HEK293 (cell line): Measurements from ENCODE around the gene SLC22A12.

Source experiments
- CTCF ChIA-PET: fragments of 350-600 bp; formaldehyde crosslinking; extraction: SDS; loops from one replicate; lab custom pipeline; 2021; ENCODE audit warnings: antibody characterized with exemption; lab: Yijun Ruan, JAX
- POLR2A ChIA-PET: fragments of 300-600 bp; formaldehyde crosslinking; extraction: SDS; loops from one replicate; lab custom pipeline; 2020; ENCODE audit warnings: antibody characterized with exemption, inconsistent platforms; lab: Yijun Ruan, JAX
- H3K27ac ChIP-seq: fragments of 200-500 bp; sonication (Bioruptor generic); 2 replicates; pipeline ENCODE4 v1.5.1; 2014; ENCODE audit warnings: low read depth, low read length, control low read depth, inconsistent platforms; ENCODE audit errors: extremely low read depth
- H3K36me3 ChIP-seq, 2 experiments: fragments of 200-500 bp in 1 of 2; sonication (Bioruptor generic) in 1 of 2; 1 replicate in 1 of 2; 2 replicates in 1 of 2; pipeline ENCODE4 v1.5.1; 2014 to 2017; ENCODE audit warnings: inconsistent platforms in 2 of 2, low read length in 2 of 2; ENCODE audit not compliant: control insufficient read depth in 2 of 2, insufficient read depth in 1 of 2
- H3K4me1 ChIP-seq: fragments of 200-500 bp; sonication (Bioruptor generic); 2 replicates; pipeline ENCODE4 v1.5.1; 2014; ENCODE audit warnings: mild to moderate bottlenecking, low read length, inconsistent platforms; ENCODE audit not compliant: control insufficient read depth, insufficient read depth
- H3K4me3 ChIP-seq: 2 replicates; pipeline ENCODE4 v1.5.1; 2011; ENCODE audit warnings: low read depth, mild to moderate bottlenecking, control low read depth, low read length, moderate library complexity
- H3K9me3 ChIP-seq: fragments of 200-500 bp; sonication (Bioruptor generic); 2 replicates; pipeline ENCODE4 v1.5.1; 2014; ENCODE audit warnings: low read depth, low read length, inconsistent platforms; ENCODE audit not compliant: control insufficient read depth, insufficient read depth
- EGR2 ChIP-seq: fragments of 450-650 bp; formaldehyde crosslinking; IDR thresholded peaks from 2 replicates; pipeline ENCODE4 v1.5.1; 2016; ENCODE audit warnings: low read depth, missing biosample characterization, missing genetic modification characterization
- RBAK ChIP-seq: fragments of 450-650 bp; formaldehyde crosslinking; IDR thresholded peaks from 2 replicates; pipeline ENCODE4 v1.5.1; 2016; ENCODE audit warnings: missing biosample characterization, missing genetic modification characterization
- ZBTB10 ChIP-seq: fragments of 450-650 bp; formaldehyde crosslinking; IDR thresholded peaks from 2 replicates; pipeline ENCODE4 v1.5.1; 2016; ENCODE audit warnings: missing biosample characterization, missing genetic modification characterization
- ZBTB17 ChIP-seq: fragments of 450-650 bp; formaldehyde crosslinking; IDR thresholded peaks from 2 replicates; pipeline ENCODE4 v1.5.1; 2016; ENCODE audit warnings: missing biosample characterization, missing genetic modification characterization
- ZBTB49 ChIP-seq: fragments of 450-650 bp; formaldehyde crosslinking; IDR thresholded peaks from 2 replicates; pipeline ENCODE4 v1.5.1; 2016; ENCODE audit warnings: missing biosample characterization, missing genetic modification characterization, low read depth
- ZFHX2 ChIP-seq: fragments of 450-650 bp; formaldehyde crosslinking; conservative IDR thresholded peaks from 2 replicates; pipeline ENCODE4 v1.5.1; 2016; ENCODE audit warnings: missing biosample characterization, missing genetic modification characterization
- ZNF10 ChIP-seq: fragments of 450-650 bp; formaldehyde crosslinking; IDR thresholded peaks from 2 replicates; pipeline ENCODE4 v1.5.1; 2017; ENCODE audit warnings: missing biosample characterization, missing genetic modification characterization
- ZNF148 ChIP-seq: fragments of 450-650 bp; formaldehyde crosslinking; IDR thresholded peaks from 2 replicates; pipeline ENCODE4 v1.5.0; 2017; ENCODE audit warnings: missing biosample characterization, missing genetic modification characterization, borderline replicate concordance
- ZNF280C ChIP-seq: fragments of 450-650 bp; formaldehyde crosslinking; IDR thresholded peaks from 2 replicates; pipeline ENCODE4 v1.5.1; 2016; ENCODE audit warnings: missing biosample characterization, missing genetic modification characterization
- ZNF354C ChIP-seq: fragments of 450-650 bp; formaldehyde crosslinking; IDR thresholded peaks from 2 replicates; pipeline ENCODE4 v1.5.1; 2016; ENCODE audit warnings: missing biosample characterization, missing genetic modification characterization, low read depth, borderline replicate concordance
- ZNF501 ChIP-seq: fragments of 450-650 bp; formaldehyde crosslinking; IDR thresholded peaks from 2 replicates; pipeline ENCODE4 v1.5.1; 2016; ENCODE audit warnings: missing biosample characterization, missing genetic modification characterization
- ZNF621 ChIP-seq: fragments of 450-650 bp; formaldehyde crosslinking; IDR thresholded peaks from 2 replicates; pipeline ENCODE4 v1.5.1; 2017; ENCODE audit warnings: missing biosample characterization, missing genetic modification characterization
- ZNF624 ChIP-seq: fragments of 450-650 bp; formaldehyde crosslinking; IDR thresholded peaks from 2 replicates; pipeline ENCODE4 v1.5.1; 2017; ENCODE audit warnings: missing biosample characterization, missing genetic modification characterization
- ZNF701 ChIP-seq: fragments of 450-650 bp; formaldehyde crosslinking; IDR thresholded peaks from 2 replicates; pipeline ENCODE4 v1.5.1; 2016; ENCODE audit warnings: missing biosample characterization, missing genetic modification characterization

The SLC22A12 gene

GRCh38 chr11:64564419-64564818 lies 26.6 kb upstream of the SLC22A12 start:
- no peaks in the 10 kb centered on the region for H3K36me3 ChIP-seq
- no peak overlapping the region for H3K4me3 ChIP-seq
- H3K9me3 ChIP-seq, result no peaks in the 10 kb centered on the region
- H3K4me1 ChIP-seq, result no peaks in the 10 kb centered on the region
- CTCF ChIA-PET, result interaction anchor here (0.6 to 1.8 kb wide), 5 partner anchors 11 to 124 kb away, joined by 3 to 7 read pairs (median 3); no protein-coding TSS in a partner anchor
- TF ChIP-seq ZBTB10 (tag by site-specific recombination) (no peak), ZBTB49 (no peak), RBAK (no peak), ZNF10 (tag by site-specific recombination) (no peak), EGR2 (peak; percentile 74), ZFHX2 (peak; percentile 53; the same call in 1 of the 2 replicates), ZNF701 (tag by site-specific recombination) (no peak), ZNF148 (tag by site-specific recombination) (0 out of 2 replicates have a peak, but pooled peaks have one; percentile 20), ZNF621 (no peak), ZBTB17 (tag by site-specific recombination) (no peak), ZNF280C (tag by site-specific recombination) (peak; percentile 65; the same call in 1 of the 2 replicates), ZNF354C (tag by site-specific recombination) (no peak), ZNF624 (tag by site-specific recombination) (no peak), ZNF501 (no peak)
- TF ChIP-seq, all 188 proteins: peak for 4
- POLR2A ChIA-PET, result no interaction called here
- no peak overlapping the region for H3K27ac ChIP-seq
